HG03565 (cell line): ENCODE results near the gene NOX3.
"Not testable (repeated sequence)": the region's sequence is repeated elsewhere in the genome, so short reads cannot be mapped to it uniquely, and the experiment has no call there.

Source experiments
- ATAC-seq: cut with Tn5 transposase; IDR thresholded peaks from one replicate; pipeline ENCODE4 v1.9.1; 2021; ENCODE audit warnings: mild to moderate bottlenecking, moderate library complexity; ENCODE audit not compliant: unreplicated experiment

NOX3 gene

GRCh38 chr6:155375801-155376200 is 79.8 kb downstream of the NOX3 start:
- ATAC-seq = no peak

GRCh38 chr6:155374681-155375080 is 81.0 kb downstream of the NOX3 start:
- ATAC-seq = no peak

GRCh38 chr6:155373276-155373675 is 82.4 kb downstream of the NOX3 start:
- no peak for ATAC-seq

- no peak for ATAC-seq
These were observed 83.4 kb downstream of the NOX3 start for GRCh38 chr6:155372256-155372655.

GRCh38 chr6:155371230-155371629 is 84.4 kb downstream of the NOX3 start:
- ATAC-seq = no peak

- no peak for ATAC-seq
These were observed 89.3 kb downstream of the NOX3 start for GRCh38 chr6:155366325-155366724.

- no peak for ATAC-seq
These were observed 90.7 kb downstream of the NOX3 start for GRCh38 chr6:155364844-155365437.

GRCh38 chr6:155364021-155364420 is 91.6 kb downstream of the NOX3 start:
- ATAC-seq = not testable (repeated sequence)

- not testable (repeated sequence) for ATAC-seq
These were observed 92.5 kb downstream of the NOX3 start for GRCh38 chr6:155362968-155363632.

GRCh38 chr6:155354167-155354566 is 101.5 kb downstream of the NOX3 start:
- no peak for ATAC-seq

GRCh38 chr6:155352811-155353210 is 102.8 kb downstream of the NOX3 start:
- ATAC-seq = no peak

GRCh38 chr6:155352130-155352420 is 103.6 kb downstream of the NOX3 start:
- no peak for ATAC-seq

GRCh38 chr6:155351273-155352129 is 104.1 kb downstream of the NOX3 start:
- ATAC-seq = peak; percentile 96

- ATAC-seq = no peak
These were observed 105.7 kb downstream of the NOX3 start for GRCh38 chr6:155349956-155350355.

GRCh38 chr6:155349129-155349528 is 106.5 kb downstream of the NOX3 start:
- no peak for ATAC-seq

GRCh38 chr6:155347800-155348199 is 107.8 kb downstream of the NOX3 start:
- no peak for ATAC-seq

GRCh38 chr6:155346957-155347356 is 108.7 kb downstream of the NOX3 start:
- no peak for ATAC-seq
